Vagina (tissue), 2 donors: ENCODE measurements around the gene RPTOR.

Source experiments
- CTCF ChIP-seq, 3 experiments: fragments of 450-650 bp in 2 of 3; fragments of 200-600 bp in 1 of 3; sonication (generic) in 1 of 3; IDR thresholded peaks; one replicate each; pipeline ENCODE4 v1.5.1; 2017 to 2019; ENCODE audit warnings: antibody characterized with exemption in 3 of 3, mild to moderate bottlenecking in 2 of 3, moderate library complexity in 2 of 3
- POLR2A ChIP-seq, 2 donors: fragments of 450-650 bp; IDR thresholded peaks; one replicate each; pipeline ENCODE4 v1.6.1; 2017; ENCODE audit warnings: antibody characterized with exemption in 2 of 2, mild to moderate bottlenecking in 2 of 2, moderate library complexity in 2 of 2

- no peak for TF ChIP-seq CTCF (IDR thresholded peaks at IDR 0.05)
- no peak for TF ChIP-seq POLR2A (IDR thresholded peaks at IDR 0.05)
These were observed 30.7 kb upstream of the RPTOR start for GRCh38 chr17:80513892-80514291.
